ENCODE data around the gene TMX1.

GRCh38 chr14:51291016-51291415 is 51.0 kb downstream of the TMX1 start:
- no peak for TF ChIP-seq POLR2A (IDR thresholded peaks at IDR 0.05)
- TF ChIP-seq CTCF (IDR thresholded peaks at IDR 0.05) = no peak
- no peak for TF ChIP-seq POLR2AphosphoS5 (IDR thresholded peaks at IDR 0.05)
